ENCODE measurements around the gene AXL. TPM values are rescaled to one million over a fixed set of nuclear protein-coding genes. Genes with fewer than 3 reads are reported as not detected.
"Not testable (repeated sequence)": the region's sequence is repeated elsewhere in the genome, so short reads cannot be mapped to it uniquely, and the experiment has no call there.

AXL gene
- total RNA-seq, 1 experiment from 2014 or later = 107 TPM

GRCh38 chr19:41274802-41275201, 55.8 kb downstream of the AXL start:
- Mint-ChIP-seq H3K27ac (ENCODE audit: unreplicated experiment) (peak overlapping the region; percentile 31), H3K9me3 (ENCODE audit: low read depth, unreplicated experiment) (no peaks in the 10 kb centered on the region), H3K4me1 (ENCODE audit: low read depth, unreplicated experiment) (no peaks in the 10 kb centered on the region), H3K36me3 (ENCODE audit: insufficient read depth, unreplicated experiment) (peaks cover 93% of the 10 kb centered on the region), H3K27me3 (ENCODE audit: unreplicated experiment) (no peaks in the 10 kb centered on the region), H3K4me3 (ENCODE audit: low read depth, unreplicated experiment) (no peak overlapping the region)
- DNase-seq = no peak
- TF ChIP-seq, protein P1, sequence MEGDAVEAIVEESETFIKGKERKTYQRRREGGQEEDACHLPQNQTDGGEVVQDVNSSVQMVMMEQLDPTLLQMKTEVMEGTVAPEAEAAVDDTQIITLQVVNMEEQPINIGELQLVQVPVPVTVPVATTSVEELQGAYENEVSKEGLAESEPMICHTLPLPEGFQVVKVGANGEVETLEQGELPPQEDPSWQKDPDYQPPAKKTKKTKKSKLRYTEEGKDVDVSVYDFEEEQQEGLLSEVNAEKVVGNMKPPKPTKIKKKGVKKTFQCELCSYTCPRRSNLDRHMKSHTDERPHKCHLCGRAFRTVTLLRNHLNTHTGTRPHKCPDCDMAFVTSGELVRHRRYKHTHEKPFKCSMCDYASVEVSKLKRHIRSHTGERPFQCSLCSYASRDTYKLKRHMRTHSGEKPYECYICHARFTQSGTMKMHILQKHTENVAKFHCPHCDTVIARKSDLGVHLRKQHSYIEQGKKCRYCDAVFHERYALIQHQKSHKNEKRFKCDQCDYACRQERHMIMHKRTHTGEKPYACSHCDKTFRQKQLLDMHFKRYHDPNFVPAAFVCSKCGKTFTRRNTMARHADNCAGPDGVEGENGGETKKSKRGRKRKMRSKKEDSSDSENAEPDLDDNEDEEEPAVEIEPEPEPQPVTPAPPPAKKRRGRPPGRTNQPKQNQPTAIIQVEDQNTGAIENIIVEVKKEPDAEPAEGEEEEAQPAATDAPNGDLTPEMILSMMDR (IDR thresholded peaks at IDR 0.05; ENCODE audit: unreplicated experiment) = no peak
- no TSS peak for BruUV-seq (replicated peaks)
- CTCF ChIA-PET = interaction anchor here (0.6 to 1.5 kb wide), 2 partner anchors 9 to 962 kb away, joined by 3 to 5 read pairs; no protein-coding TSS in a partner anchor
- intact Hi-C loops (cut with micrococcal nuclease; ENCODE audit: unreplicated experiment) = no loop called here

GRCh38 chr19:41276231-41276630, 57.2 kb downstream of the AXL start:
- H3K4me3 Mint-ChIP-seq (ENCODE audit: low read depth, unreplicated experiment) = no peak overlapping the region
- DNase-seq = no peak
- CTCF ChIA-PET = no interaction called here

GRCh38 chr19:41278478-41278877, 59.5 kb downstream of the AXL start:
- Mint-ChIP-seq H3K36me3 (ENCODE audit: insufficient read depth, unreplicated experiment) (peaks cover 94% of the 10 kb centered on the region), H3K4me1 (ENCODE audit: low read depth, unreplicated experiment) (no peaks in the 10 kb centered on the region), H3K27me3 (ENCODE audit: unreplicated experiment) (no peaks in the 10 kb centered on the region), H3K4me3 (ENCODE audit: low read depth, unreplicated experiment) (no peak overlapping the region), H3K9me3 (ENCODE audit: low read depth, unreplicated experiment) (no peaks in the 10 kb centered on the region), H3K27ac (ENCODE audit: unreplicated experiment) (no peak overlapping the region)
- TF ChIP-seq, protein P1 (IDR thresholded peaks at IDR 0.05; ENCODE audit: unreplicated experiment) = no peak
- DNase-seq = no peak
- CTCF ChIA-PET = no interaction called here
- intact Hi-C loops (cut with micrococcal nuclease; ENCODE audit: unreplicated experiment) = no loop called here
- no TSS peak for BruUV-seq (replicated peaks)

More at GRCh38 chr19:41276231-41276630, 57.2 kb downstream of the AXL start:
- Mint-ChIP-seq H3K27ac (ENCODE audit: unreplicated experiment) (no peak overlapping the region), H3K9me3 (ENCODE audit: low read depth, unreplicated experiment) (no peaks in the 10 kb centered on the region), H3K36me3 (ENCODE audit: insufficient read depth, unreplicated experiment) (peaks cover 91% of the 10 kb centered on the region), H3K27me3 (ENCODE audit: unreplicated experiment) (no peaks in the 10 kb centered on the region), H3K4me1 (ENCODE audit: low read depth, unreplicated experiment) (no peaks in the 10 kb centered on the region)
- no TSS peak for BruUV-seq (replicated peaks)
- TF ChIP-seq, protein P1 (IDR thresholded peaks at IDR 0.05; ENCODE audit: unreplicated experiment) = no peak
- intact Hi-C loops (cut with micrococcal nuclease; ENCODE audit: unreplicated experiment) = no loop called here

GRCh38 chr19:41288673-41289530, 69.9 kb downstream of the AXL start:
- H3K27ac Mint-ChIP-seq (ENCODE audit: unreplicated experiment) = no peak overlapping the region
- H3K36me3 Mint-ChIP-seq (ENCODE audit: insufficient read depth, unreplicated experiment) = peaks cover 93% of the 10 kb centered on the region
- TF ChIP-seq, protein P1 (IDR thresholded peaks at IDR 0.05; ENCODE audit: unreplicated experiment) = no peak
- intact Hi-C loops (cut with micrococcal nuclease; ENCODE audit: unreplicated experiment) = no loop called here
- no peaks in the 10 kb centered on the region for H3K27me3 Mint-ChIP-seq (ENCODE audit: unreplicated experiment)
- H3K4me1 Mint-ChIP-seq (ENCODE audit: low read depth, unreplicated experiment) = no peaks in the 10 kb centered on the region
- BruUV-seq (replicated peaks) = no TSS peak
- no peaks in the 10 kb centered on the region for H3K9me3 Mint-ChIP-seq (ENCODE audit: low read depth, unreplicated experiment)
- no peak for DNase-seq
- no peak overlapping the region for H3K4me3 Mint-ChIP-seq (ENCODE audit: low read depth, unreplicated experiment)
- CTCF ChIA-PET = interaction anchor here (0.6 kb wide), 2 partner anchors 19 to 24 kb away, joined by 7 read pairs; no protein-coding TSS in a partner anchor

DNA sequence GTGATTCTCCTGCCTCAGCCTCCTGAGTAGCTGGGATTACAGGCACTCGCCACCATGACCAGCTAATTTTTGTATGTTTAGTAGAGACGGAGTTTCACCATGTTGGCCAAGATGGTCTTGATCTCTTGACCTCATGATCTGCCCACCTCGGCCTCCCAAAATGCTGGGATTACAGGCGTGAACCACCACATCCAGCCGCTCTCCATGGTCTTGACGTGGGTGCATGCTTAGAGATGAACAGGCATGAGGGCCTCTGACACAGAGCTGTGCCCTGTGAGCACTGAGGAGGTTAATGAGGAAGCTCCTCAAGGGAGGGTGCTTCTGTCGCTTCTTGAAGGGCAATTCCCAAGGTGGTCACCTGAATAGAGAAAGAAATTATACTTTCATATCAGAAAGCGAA, 70.8 kb downstream of the AXL start:
- H3K27ac Mint-ChIP-seq (ENCODE audit: unreplicated experiment); CTCF ChIA-PET; DNase-seq; H3K4me1 Mint-ChIP-seq (ENCODE audit: low read depth, unreplicated experiment); intact Hi-C loops (cut with micrococcal nuclease; ENCODE audit: unreplicated experiment); H3K27me3 Mint-ChIP-seq (ENCODE audit: unreplicated experiment); BruUV-seq (replicated peaks); H3K4me3 Mint-ChIP-seq (ENCODE audit: low read depth, unreplicated experiment); H3K9me3 Mint-ChIP-seq (ENCODE audit: low read depth, unreplicated experiment): not testable (repeated sequence)
- peaks cover 93% of the 10 kb centered on the region for H3K36me3 Mint-ChIP-seq (ENCODE audit: insufficient read depth, unreplicated experiment)
